ENCODE measurements around the gene FLYWCH2.

The FLYWCH2 gene

DNA sequence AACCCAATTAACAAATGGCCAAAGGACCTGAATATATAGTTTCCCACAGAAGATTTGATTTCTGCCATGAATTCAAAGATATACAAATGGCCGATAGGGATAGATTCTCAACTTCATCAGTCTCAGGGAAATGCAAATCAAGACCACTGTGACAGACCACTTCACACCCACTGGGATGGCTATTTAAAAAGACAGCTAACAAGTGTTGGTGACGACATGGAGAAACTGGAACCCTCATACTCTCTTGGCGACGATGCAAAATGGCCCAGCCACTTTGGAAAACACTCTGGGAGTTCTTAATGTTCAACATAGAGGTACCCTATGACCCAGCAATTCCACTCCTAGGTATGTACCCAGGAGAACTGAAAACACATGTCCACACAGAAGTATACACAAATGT is 63.6 kb downstream of the FLYWCH2 start:
- no peak for DNase-seq
